ENCODE data around the gene SLC28A2.

DNA sequence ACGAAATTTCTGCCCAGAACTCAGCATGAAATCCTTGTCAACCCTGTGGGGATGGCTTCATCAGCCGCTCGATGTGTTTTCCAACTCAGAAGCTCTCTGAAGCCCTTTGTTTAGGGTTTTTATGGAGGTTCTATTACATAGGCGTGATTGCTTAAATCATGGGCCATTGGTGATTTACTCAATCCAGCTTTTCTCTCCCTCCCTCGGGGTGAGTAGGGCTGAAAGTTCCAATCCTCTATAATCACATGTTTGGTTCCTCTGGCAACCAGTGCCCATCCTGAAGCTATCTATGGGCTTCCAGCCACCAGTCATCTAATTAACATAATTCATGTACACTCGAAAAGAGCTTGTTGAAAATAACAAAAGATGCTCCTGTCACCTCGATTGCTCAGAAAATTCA lies 74.7 kb downstream of the SLC28A2 start:
- TF ChIP-seq, protein P1, sequence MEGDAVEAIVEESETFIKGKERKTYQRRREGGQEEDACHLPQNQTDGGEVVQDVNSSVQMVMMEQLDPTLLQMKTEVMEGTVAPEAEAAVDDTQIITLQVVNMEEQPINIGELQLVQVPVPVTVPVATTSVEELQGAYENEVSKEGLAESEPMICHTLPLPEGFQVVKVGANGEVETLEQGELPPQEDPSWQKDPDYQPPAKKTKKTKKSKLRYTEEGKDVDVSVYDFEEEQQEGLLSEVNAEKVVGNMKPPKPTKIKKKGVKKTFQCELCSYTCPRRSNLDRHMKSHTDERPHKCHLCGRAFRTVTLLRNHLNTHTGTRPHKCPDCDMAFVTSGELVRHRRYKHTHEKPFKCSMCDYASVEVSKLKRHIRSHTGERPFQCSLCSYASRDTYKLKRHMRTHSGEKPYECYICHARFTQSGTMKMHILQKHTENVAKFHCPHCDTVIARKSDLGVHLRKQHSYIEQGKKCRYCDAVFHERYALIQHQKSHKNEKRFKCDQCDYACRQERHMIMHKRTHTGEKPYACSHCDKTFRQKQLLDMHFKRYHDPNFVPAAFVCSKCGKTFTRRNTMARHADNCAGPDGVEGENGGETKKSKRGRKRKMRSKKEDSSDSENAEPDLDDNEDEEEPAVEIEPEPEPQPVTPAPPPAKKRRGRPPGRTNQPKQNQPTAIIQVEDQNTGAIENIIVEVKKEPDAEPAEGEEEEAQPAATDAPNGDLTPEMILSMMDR (conservative IDR thresholded peaks at IDR 0.05 in 1 of 2, IDR thresholded peaks at IDR 0.05 in 1 of 2; ENCODE audit: extremely low read depth in 1 of 2, insufficient read depth in 1 of 2, low read depth in 1 of 2, low read length in 2 of 2), result no peak
- TF ChIP-seq EZH2 (IDR thresholded peaks at IDR 0.05; ENCODE audit: borderline replicate concordance, low read length), result no peak

Measured in mammary epithelial cell (primary cell).